ENCODE measurements around the gene NTMT1.

DNA sequence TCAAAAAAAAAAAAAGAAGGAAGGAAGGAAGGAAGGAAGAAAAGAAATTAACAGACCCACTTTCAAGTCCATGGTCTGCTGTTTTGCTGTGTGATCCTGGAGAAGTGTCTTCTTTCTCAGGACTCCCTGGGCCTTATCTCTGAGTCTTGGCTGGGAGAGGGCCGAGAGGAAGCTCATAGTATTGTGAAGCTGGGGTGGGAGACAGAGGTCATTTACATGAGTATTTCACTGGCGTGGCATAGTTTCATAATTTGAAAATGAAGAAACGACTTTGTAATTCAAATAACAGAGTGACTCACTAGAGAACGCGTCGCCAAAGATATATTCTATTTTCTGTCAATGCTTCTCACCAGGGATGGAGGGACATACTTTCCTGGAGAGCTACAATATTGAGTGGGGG is 2.6 kb upstream of the NTMT1 start:
- TF ChIP-seq CTCF (IDR thresholded peaks at IDR 0.05) (no peak), POLR2A (IDR thresholded peaks at IDR 0.05) (no peak), EP300 (IDR thresholded peaks at IDR 0.05) (no peak)

Data from ovary (tissue), 3 donors.